HEK293T (cell line): Measurements from ENCODE around the gene NF1.

ENCODE experiments used
- ARNT ChIP-seq: fragments of 450-650 bp; IDR thresholded peaks from 2 replicates; pipeline ENCODE4 v1.6.1; 2017; ENCODE audit warnings: mild to moderate bottlenecking
- BHLHE40 ChIP-seq: fragments of 450-650 bp; IDR thresholded peaks from 2 replicates; pipeline ENCODE4 v1.6.1; 2016; ENCODE audit warnings: mild to moderate bottlenecking, moderate library complexity, borderline replicate concordance
- FOXK2 ChIP-seq: fragments of 450-650 bp; IDR thresholded peaks from 2 replicates; pipeline ENCODE4 v1.6.1; 2016; ENCODE audit warnings: mild to moderate bottlenecking
- FOXM1 ChIP-seq: fragments of 450-650 bp; IDR thresholded peaks from 2 replicates; pipeline ENCODE4 v1.6.1; 2017; ENCODE audit warnings: mild to moderate bottlenecking, borderline replicate concordance
- HDGF ChIP-seq: fragments of 450-650 bp; IDR thresholded peaks from 2 replicates; pipeline ENCODE4 v1.6.1; 2017; ENCODE audit warnings: antibody characterized with exemption, borderline replicate concordance
- L3MBTL2 ChIP-seq: fragments of 450-650 bp; conservative IDR thresholded peaks from 2 replicates; pipeline ENCODE4 v1.6.1; 2016; ENCODE audit warnings: mild to moderate bottlenecking
- NFRKB ChIP-seq: fragments of 450-650 bp; IDR thresholded peaks from 2 replicates; pipeline ENCODE4 v1.6.1; 2016; ENCODE audit warnings: mild to moderate bottlenecking, moderate library complexity
- SP1 ChIP-seq: fragments of 450-650 bp; IDR thresholded peaks from 2 replicates; pipeline ENCODE4 v1.6.1; 2017
- SUZ12 ChIP-seq: fragments of 450-650 bp; IDR thresholded peaks from 2 replicates; pipeline ENCODE4 v1.6.1; 2016; ENCODE audit warnings: mild to moderate bottlenecking
- TARDBP ChIP-seq: fragments of 450-650 bp; IDR thresholded peaks from 2 replicates; pipeline ENCODE4 v1.6.1; 2016
- ZNF384 ChIP-seq: fragments of 450-650 bp; IDR thresholded peaks from 2 replicates; pipeline ENCODE4 v1.6.1; 2016
- TF ChIP-seq, protein P1 (sequence below): fragments of 450-650 bp; IDR thresholded peaks from 2 replicates; pipeline ENCODE4 v1.6.1; 2016

DNA sequence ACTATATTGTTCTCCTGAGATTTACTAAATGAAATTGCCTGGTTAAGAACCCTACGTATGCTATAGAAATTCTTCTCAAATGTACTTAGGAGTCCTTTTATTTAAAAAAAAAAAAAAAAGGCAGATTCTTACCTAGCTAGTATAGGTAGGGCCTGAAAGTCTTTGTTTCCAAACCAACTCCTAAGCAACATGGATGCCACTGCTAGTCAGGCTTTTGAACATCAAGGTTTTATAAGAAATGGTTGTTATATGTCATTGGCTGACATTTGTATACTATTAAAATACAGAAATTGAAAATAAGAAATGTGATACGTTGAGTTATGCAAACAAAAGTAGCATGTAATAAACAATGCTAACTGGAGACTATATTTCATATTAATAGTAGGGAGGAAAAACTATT, 225.5 kb downstream of the NF1 start:
- TF ChIP-seq SUZ12 (no peak), ZNF384 (no peak), FOXM1 (no peak), NFRKB (no peak), SP1 (no peak), FOXK2 (no peak), BHLHE40 (no peak), HDGF (no peak), L3MBTL2 (no peak), ARNT (no peak), TARDBP (no peak)
- TF ChIP-seq, protein P1, sequence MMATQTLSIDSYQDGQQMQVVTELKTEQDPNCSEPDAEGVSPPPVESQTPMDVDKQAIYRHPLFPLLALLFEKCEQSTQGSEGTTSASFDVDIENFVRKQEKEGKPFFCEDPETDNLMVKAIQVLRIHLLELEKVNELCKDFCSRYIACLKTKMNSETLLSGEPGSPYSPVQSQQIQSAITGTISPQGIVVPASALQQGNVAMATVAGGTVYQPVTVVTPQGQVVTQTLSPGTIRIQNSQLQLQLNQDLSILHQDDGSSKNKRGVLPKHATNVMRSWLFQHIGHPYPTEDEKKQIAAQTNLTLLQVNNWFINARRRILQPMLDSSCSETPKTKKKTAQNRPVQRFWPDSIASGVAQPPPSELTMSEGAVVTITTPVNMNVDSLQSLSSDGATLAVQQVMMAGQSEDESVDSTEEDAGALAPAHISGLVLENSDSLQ = no peak
